Stimulated activated CD8-positive, alpha-beta memory T cell treated with anti-CD3 and anti-CD28 coated beads, Interleukin-12 subunit alpha, Interleukin-12 subunit beta, amount 100 ng/mL, for 24 hours (primary cell): ENCODE results near the gene AOPEP.
"Not testable (repeated sequence)": the region's sequence is repeated elsewhere in the genome, so short reads cannot be mapped to it uniquely, and the experiment has no call there.

Experiments
- DNase-seq: peaks from one replicate; pipeline ENCODE4 v3.0.0-alpha.2; 2020; ENCODE audit errors: extremely low read depth

The AOPEP gene

GRCh38 chr9:94817291-94818177, 91.0 kb downstream of the AOPEP start:
- DNase-seq, result no peak

- DNase-seq, result no peak
Measured at GRCh38 chr9:94818178-94818541, 91.7 kb downstream of the AOPEP start.

GRCh38 chr9:94819161-94819687, 92.7 kb downstream of the AOPEP start:
- no peak for DNase-seq

- no peak for DNase-seq
Measured at GRCh38 chr9:94821098-94821887, 94.8 kb downstream of the AOPEP start.

- no peak for DNase-seq
Measured at GRCh38 chr9:94822273-94822672, 95.8 kb downstream of the AOPEP start.

GRCh38 chr9:94823710-94824109, 97.2 kb downstream of the AOPEP start:
- DNase-seq, result no peak

- DNase-seq, result no peak
Measured at GRCh38 chr9:94824411-94824810, 97.9 kb downstream of the AOPEP start.

GRCh38 chr9:94824913-94825610, 98.6 kb downstream of the AOPEP start:
- no peak for DNase-seq

GRCh38 chr9:94825611-94825958, 99.1 kb downstream of the AOPEP start:
- DNase-seq, result no peak

GRCh38 chr9:94826044-94826443, 99.5 kb downstream of the AOPEP start:
- DNase-seq, result no peak

- no peak for DNase-seq
Measured at GRCh38 chr9:94826644-94827410, 100.3 kb downstream of the AOPEP start.

- DNase-seq, result no peak
Measured at GRCh38 chr9:94827584-94828304, 101.2 kb downstream of the AOPEP start.

- DNase-seq, result no peak
Measured at GRCh38 chr9:94829380-94830070, 103.0 kb downstream of the AOPEP start.

- DNase-seq, result not testable (repeated sequence)
Measured at GRCh38 chr9:94830071-94830604, 103.6 kb downstream of the AOPEP start.

- no peak for DNase-seq
Measured at GRCh38 chr9:94833802-94834201, 107.3 kb downstream of the AOPEP start.

GRCh38 chr9:94837404-94837803, 110.9 kb downstream of the AOPEP start:
- DNase-seq, result no peak

- DNase-seq, result no peak
Measured at GRCh38 chr9:94839398-94839797, 112.9 kb downstream of the AOPEP start.

- no peak for DNase-seq
Measured at GRCh38 chr9:94840738-94841137, 114.2 kb downstream of the AOPEP start.

- no peak for DNase-seq
Measured at GRCh38 chr9:94843134-94843533, 116.6 kb downstream of the AOPEP start.

GRCh38 chr9:94846739-94847138, 120.2 kb downstream of the AOPEP start:
- no peak for DNase-seq
